Measurements from ENCODE around the gene WNK3.

The WNK3 gene

DNA sequence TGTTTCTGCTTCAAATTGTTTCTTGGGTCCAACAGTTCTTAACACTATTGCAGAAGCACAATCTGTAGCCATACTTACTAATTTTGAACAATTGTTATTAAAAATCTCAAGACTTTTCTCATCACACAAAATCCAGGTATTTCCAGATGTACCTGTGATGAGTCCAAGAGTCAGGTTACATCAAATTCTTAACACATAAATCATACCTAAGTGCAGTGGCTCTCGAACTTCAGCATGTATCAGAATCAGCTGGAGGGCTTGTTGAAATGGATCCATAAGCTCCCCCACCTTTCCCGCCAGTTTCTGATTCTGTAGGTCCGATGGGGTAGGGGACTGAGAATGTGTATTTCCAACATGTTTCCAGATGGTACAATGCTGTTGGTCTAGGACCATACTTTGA lies 185.4 kb downstream of the WNK3 start:
- no peak overlapping the region for H3K27ac Mint-ChIP-seq
- peaks cover 1% of the 10 kb centered on the region for H3K4me1 Mint-ChIP-seq
- H3K4me3 Mint-ChIP-seq = no peak overlapping the region
- no peaks in the 10 kb centered on the region for H3K27me3 Mint-ChIP-seq (ENCODE audit: low read depth)
- H3K9me3 Mint-ChIP-seq = no peaks in the 10 kb centered on the region
- TF ChIP-seq, protein P1, sequence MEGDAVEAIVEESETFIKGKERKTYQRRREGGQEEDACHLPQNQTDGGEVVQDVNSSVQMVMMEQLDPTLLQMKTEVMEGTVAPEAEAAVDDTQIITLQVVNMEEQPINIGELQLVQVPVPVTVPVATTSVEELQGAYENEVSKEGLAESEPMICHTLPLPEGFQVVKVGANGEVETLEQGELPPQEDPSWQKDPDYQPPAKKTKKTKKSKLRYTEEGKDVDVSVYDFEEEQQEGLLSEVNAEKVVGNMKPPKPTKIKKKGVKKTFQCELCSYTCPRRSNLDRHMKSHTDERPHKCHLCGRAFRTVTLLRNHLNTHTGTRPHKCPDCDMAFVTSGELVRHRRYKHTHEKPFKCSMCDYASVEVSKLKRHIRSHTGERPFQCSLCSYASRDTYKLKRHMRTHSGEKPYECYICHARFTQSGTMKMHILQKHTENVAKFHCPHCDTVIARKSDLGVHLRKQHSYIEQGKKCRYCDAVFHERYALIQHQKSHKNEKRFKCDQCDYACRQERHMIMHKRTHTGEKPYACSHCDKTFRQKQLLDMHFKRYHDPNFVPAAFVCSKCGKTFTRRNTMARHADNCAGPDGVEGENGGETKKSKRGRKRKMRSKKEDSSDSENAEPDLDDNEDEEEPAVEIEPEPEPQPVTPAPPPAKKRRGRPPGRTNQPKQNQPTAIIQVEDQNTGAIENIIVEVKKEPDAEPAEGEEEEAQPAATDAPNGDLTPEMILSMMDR (IDR thresholded peaks at IDR 0.05; ENCODE audit: unreplicated experiment in 3 of 3) = no peak
- peaks cover 26% of the 10 kb centered on the region for H3K36me3 Mint-ChIP-seq (ENCODE audit: low read depth)

DNA sequence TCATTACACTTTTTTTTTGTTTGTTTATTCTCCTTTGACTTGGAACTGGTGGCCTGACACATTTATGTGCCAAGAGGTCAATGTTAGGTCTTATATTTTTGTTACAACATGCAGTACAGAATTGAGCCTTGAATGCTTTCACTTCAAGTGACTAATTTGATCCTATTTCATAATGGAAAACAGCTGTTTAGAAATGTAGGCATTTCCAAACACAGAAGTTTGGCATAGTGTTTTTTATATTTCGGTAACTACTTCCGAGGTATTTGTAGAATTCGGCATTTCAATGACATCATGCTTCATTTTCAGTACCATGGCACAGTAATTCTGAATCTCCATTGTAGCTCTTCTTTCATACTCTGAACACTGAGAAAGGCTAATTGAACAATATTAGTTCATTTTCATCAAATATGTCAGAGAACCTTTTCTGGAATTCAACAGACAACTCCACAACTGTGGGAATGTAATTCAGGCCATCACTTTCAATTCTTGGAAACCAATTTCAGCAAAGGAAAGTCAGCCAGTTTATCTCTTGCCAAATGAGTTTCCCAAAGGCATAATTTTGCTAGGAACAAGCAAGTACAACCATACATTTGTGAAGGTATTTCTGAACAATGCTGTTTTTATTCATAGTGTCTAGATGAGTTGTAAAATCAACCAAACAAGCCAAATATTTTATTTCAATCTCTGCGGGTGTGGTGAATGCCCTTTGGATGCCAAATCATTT lies 186.2 kb downstream of the WNK3 start:
- Mint-ChIP-seq H3K27me3 (ENCODE audit: low read depth) (no peaks in the 10 kb centered on the region), H3K4me3 (no peak overlapping the region), H3K36me3 (ENCODE audit: low read depth) (peaks cover 18% of the 10 kb centered on the region), H3K9me3 (no peaks in the 10 kb centered on the region), H3K4me1 (no peaks in the 10 kb centered on the region), H3K27ac (no peak overlapping the region)
- TF ChIP-seq, protein P1 (IDR thresholded peaks at IDR 0.05; ENCODE audit: unreplicated experiment in 3 of 3) = no peak

DNA sequence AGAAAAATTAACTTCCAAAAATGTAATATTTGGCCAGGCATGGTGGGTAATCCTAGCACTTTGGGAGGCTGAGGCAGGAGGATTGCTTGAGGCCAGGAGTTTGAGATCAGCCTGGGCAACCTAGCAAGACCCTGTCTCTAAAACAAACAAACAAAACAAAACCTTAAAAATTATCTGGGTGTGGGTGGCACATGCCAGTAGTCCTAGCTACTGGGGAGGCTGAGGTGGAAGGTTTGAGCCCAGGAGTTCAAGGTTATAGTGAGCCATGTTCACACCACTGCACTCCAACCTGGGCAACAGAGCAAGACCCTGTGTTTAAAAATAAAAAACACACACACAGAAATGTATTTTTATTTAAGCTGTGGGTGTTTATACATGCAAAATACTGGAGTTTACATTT lies 186.8 kb downstream of the WNK3 start:
- no peak overlapping the region for H3K4me3 Mint-ChIP-seq
- no peaks in the 10 kb centered on the region for H3K9me3 Mint-ChIP-seq
- peaks cover 16% of the 10 kb centered on the region for H3K36me3 Mint-ChIP-seq (ENCODE audit: low read depth)
- TF ChIP-seq, protein P1 (IDR thresholded peaks at IDR 0.05; ENCODE audit: unreplicated experiment in 3 of 3) = no peak
- no peaks in the 10 kb centered on the region for H3K27me3 Mint-ChIP-seq (ENCODE audit: low read depth)
- no peak overlapping the region for H3K27ac Mint-ChIP-seq
- no peaks in the 10 kb centered on the region for H3K4me1 Mint-ChIP-seq

DNA sequence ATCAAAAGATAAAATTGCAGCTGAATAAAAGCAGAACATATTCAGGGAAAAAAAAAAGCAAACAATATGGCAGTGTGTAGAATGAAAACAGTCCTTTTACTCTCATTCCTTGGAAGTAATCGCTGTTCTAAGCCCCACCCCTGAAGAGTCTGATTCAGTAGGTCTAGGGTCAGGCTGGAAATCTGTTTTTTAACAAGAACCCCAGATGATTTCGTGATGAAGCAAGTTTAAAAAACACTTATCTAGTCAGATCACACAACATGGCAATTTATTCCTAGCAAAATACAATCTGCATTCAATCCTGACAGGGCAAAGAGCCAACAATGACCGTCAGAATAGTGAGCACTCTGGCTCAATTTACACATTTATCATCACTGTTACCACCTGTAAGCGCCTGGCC lies 190.9 kb downstream of the WNK3 start:
- TF ChIP-seq, protein P1 (IDR thresholded peaks at IDR 0.05; ENCODE audit: unreplicated experiment in 3 of 3) = no peak
- H3K27ac Mint-ChIP-seq = no peak overlapping the region
- no peaks in the 10 kb centered on the region for H3K27me3 Mint-ChIP-seq (ENCODE audit: low read depth)
- H3K4me1 Mint-ChIP-seq = no peaks in the 10 kb centered on the region
- H3K4me3 Mint-ChIP-seq = no peak overlapping the region
- no peaks in the 10 kb centered on the region for H3K36me3 Mint-ChIP-seq (ENCODE audit: low read depth)
- H3K9me3 Mint-ChIP-seq = peaks cover 3% of the 10 kb centered on the region

DNA sequence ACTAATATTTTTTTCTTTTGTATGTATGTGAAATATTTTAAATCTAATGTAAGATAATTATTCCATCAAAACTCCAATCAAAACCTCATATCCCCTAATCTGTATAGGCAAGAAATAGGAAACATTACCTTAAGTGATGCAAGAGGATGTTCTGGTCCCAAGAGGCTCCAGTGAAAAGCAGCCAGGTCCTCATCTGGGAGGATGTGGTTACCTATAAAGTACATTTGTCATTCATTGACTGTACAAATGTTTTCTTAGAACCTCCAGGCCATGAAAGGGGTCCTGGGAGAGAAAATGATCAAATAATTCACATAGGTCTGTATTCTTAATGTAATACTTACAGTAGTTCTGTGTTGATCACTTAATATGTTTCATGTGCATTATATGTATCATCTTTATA lies 200.3 kb downstream of the WNK3 start:
- Mint-ChIP-seq H3K27ac (no peak overlapping the region), H3K27me3 (ENCODE audit: low read depth) (no peaks in the 10 kb centered on the region), H3K4me1 (no peaks in the 10 kb centered on the region), H3K4me3 (no peak overlapping the region), H3K36me3 (ENCODE audit: low read depth) (peaks cover 39% of the 10 kb centered on the region), H3K9me3 (peaks cover 6% of the 10 kb centered on the region)
- TF ChIP-seq, protein P1 (IDR thresholded peaks at IDR 0.05; ENCODE audit: unreplicated experiment in 3 of 3) = no peak

Data from nephron (organoid).